GM21381 (cell line): ENCODE measurements around the gene CIAO3.
"Not testable (repeated sequence)": the region's sequence is repeated elsewhere in the genome, so short reads cannot be mapped to it uniquely, and the experiment has no call there.

ENCODE experiments used
- ATAC-seq: cut with Tn5 transposase; IDR thresholded peaks from one replicate; pipeline ENCODE4 v1.9.1; 2021; ENCODE audit warnings: mild to moderate bottlenecking, moderate library complexity; ENCODE audit not compliant: unreplicated experiment

Gene CIAO3

GRCh38 chr16:760545-761343 is 19.9 kb upstream of the CIAO3 start, which contains the start of gene MSLN:
Gene MSLN (plus strand): TSS chr16:760734. CDS start chr16:762681, 1,947 bp downstream.
- no peak for ATAC-seq

GRCh38 chr16:760065-760464 is 19.3 kb upstream of the CIAO3 start:
- no peak for ATAC-seq

GRCh38 chr16:759110-759910 is 18.5 kb upstream of the CIAO3 start:
- no peak for ATAC-seq

GRCh38 chr16:756428-756827 is 15.6 kb upstream of the CIAO3 start:
- no peak for ATAC-seq

GRCh38 chr16:754656-755055 is 13.9 kb upstream of the CIAO3 start:
- ATAC-seq = no peak

GRCh38 chr16:754121-754607 is 13.4 kb upstream of the CIAO3 start:
- ATAC-seq = not testable (repeated sequence)

- no peak for ATAC-seq
Measured at GRCh38 chr16:752007-752312, 11.2 kb upstream of the CIAO3 start.

GRCh38 chr16:751152-752006 is 10.6 kb upstream of the CIAO3 start:
- ATAC-seq = no peak

- no peak for ATAC-seq
Measured at GRCh38 chr16:750485-750884, 9.7 kb upstream of the CIAO3 start.

GRCh38 chr16:749010-749409 is 8.2 kb upstream of the CIAO3 start:
- no peak for ATAC-seq

GRCh38 chr16:747978-748746 is 7.4 kb upstream of the CIAO3 start:
- no peak for ATAC-seq

- ATAC-seq = no peak
Measured at GRCh38 chr16:746637-747036, 5.8 kb upstream of the CIAO3 start.

GRCh38 chr16:745739-746138 is 4.9 kb upstream of the CIAO3 start:
- ATAC-seq = no peak

GRCh38 chr16:743794-744500 is 3.1 kb upstream of the CIAO3 start:
- no peak for ATAC-seq

GRCh38 chr16:742894-743293 is 2.1 kb upstream of the CIAO3 start:
- not testable (repeated sequence) for ATAC-seq

GRCh38 chr16:741986-742629 is 1.3 kb upstream of the CIAO3 start:
- ATAC-seq = no peak

GRCh38 chr16:740459-740763 is 386 bp downstream of the CIAO3 start:
- ATAC-seq = peak; percentile 23

- no peak for ATAC-seq
Measured at GRCh38 chr16:739560-740458, 988 bp downstream of the CIAO3 start.
